Measurements from ENCODE around the gene IL17REL.

Gene IL17REL

GRCh38 chr22:50045211-50046018, 32.9 kb upstream of the IL17REL start:
- DNase-seq = no peak

- no peak for DNase-seq
Observed at GRCh38 chr22:50044485-50045118, 32.0 kb upstream of the IL17REL start.

GRCh38 chr22:50041361-50042065, 28.9 kb upstream of the IL17REL start:
- DNase-seq = no peak

- DNase-seq = no peak
Observed at GRCh38 chr22:50040717-50041116, 28.2 kb upstream of the IL17REL start.

- DNase-seq = no peak
Observed at GRCh38 chr22:50039669-50040443, 27.3 kb upstream of the IL17REL start.

- DNase-seq = no peak
Observed at GRCh38 chr22:50035976-50036724, 23.6 kb upstream of the IL17REL start.

GRCh38 chr22:50035131-50035881, 22.7 kb upstream of the IL17REL start:
- DNase-seq = no peak

- no peak for DNase-seq
Observed at GRCh38 chr22:50034126-50035081, 21.8 kb upstream of the IL17REL start.

- no peak for DNase-seq
Observed at GRCh38 chr22:50032941-50033601, 20.5 kb upstream of the IL17REL start.

GRCh38 chr22:50032109-50032871, 19.7 kb upstream of the IL17REL start:
- DNase-seq = no peak

- no peak for DNase-seq
Observed at GRCh38 chr22:50031189-50032091, 18.9 kb upstream of the IL17REL start.

GRCh38 chr22:50030297-50031188, 18.0 kb upstream of the IL17REL start:
- DNase-seq = peak; percentile 84

GRCh38 chr22:50027639-50028537, 15.3 kb upstream of the IL17REL start:
- DNase-seq = peak; percentile 43

- no peak for DNase-seq
Observed at GRCh38 chr22:50025993-50026392, 13.4 kb upstream of the IL17REL start.

GRCh38 chr22:50022171-50022819, 9.7 kb upstream of the IL17REL start:
- no peak for DNase-seq
